NT2/D1 (cell line): ENCODE measurements around the gene SMCR8.

Experiments
- DNase-seq: peaks from one replicate; pipeline ENCODE4 v3.0.0-alpha.2; 2011; ENCODE audit warnings: low read depth, low spot score
- H3K27me3 ChIP-seq: 2 replicates; pipeline ENCODE4 v1.6.0; 2011; ENCODE audit warnings: mild to moderate bottlenecking; ENCODE audit not compliant: insufficient read length, insufficient read depth
- H3K36me3 ChIP-seq: 2 replicates; pipeline ENCODE4 v1.6.1; 2011; ENCODE audit warnings: mild to moderate bottlenecking, low read length, mixed read lengths; ENCODE audit not compliant: insufficient read depth, insufficient read length
- H3K4me1 ChIP-seq: 2 replicates; pipeline ENCODE4 v1.5.1; 2011; ENCODE audit not compliant: insufficient read depth, insufficient read length
- H3K4me3 ChIP-seq: 2 replicates; pipeline ENCODE4 v1.5.1; 2011; ENCODE audit warnings: low read depth; ENCODE audit not compliant: insufficient read length
- H3K9ac ChIP-seq: 2 replicates; pipeline ENCODE4 v1.6.0; 2011; ENCODE audit warnings: low read depth; ENCODE audit not compliant: insufficient read length
- H3K9me3 ChIP-seq: 2 replicates; pipeline ENCODE4 v1.5.1; 2011; ENCODE audit warnings: mild to moderate bottlenecking, low read length; ENCODE audit not compliant: insufficient read depth
- SUZ12 ChIP-seq: IDR thresholded peaks from 2 replicates; pipeline ENCODE4 v1.6.1; 2011; ENCODE audit not compliant: insufficient read length, insufficient read depth; ENCODE audit errors: extremely low read depth
- YY1 ChIP-seq: IDR thresholded peaks from 2 replicates; pipeline ENCODE4 v1.6.1; 2011; ENCODE audit not compliant: insufficient read length, insufficient read depth
- ZNF274 ChIP-seq: IDR thresholded peaks from 2 replicates; pipeline ENCODE4 v1.6.1; 2011; ENCODE audit warnings: mild to moderate bottlenecking, low read depth, low read length

SMCR8 gene

DNA sequence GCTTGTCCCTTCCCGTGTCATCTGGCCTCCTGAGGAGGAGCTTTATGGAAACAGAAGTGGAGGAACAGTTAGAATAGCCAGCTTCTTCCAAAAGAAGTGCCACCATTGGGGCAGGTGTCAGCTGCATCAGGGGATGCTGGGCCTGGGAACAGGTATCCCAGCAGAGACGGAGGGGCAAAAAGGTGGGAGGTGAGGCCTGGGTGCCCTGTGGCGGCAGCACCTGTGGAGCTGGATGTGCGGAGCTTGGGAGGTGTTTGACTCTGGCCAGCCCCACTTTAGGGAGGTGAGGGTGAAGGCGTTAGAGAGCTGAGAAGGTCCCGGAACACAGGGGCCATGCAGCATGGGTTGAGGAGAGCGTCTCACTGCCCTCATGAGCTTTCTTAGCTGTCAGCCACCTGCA, 5.2 kb downstream of the SMCR8 start:
- Histone ChIP-seq H3K4me1 (peaks cover 12% of the 10 kb centered on the region), H3K4me3 (no peak overlapping the region), H3K36me3 (peaks cover 83% of the 10 kb centered on the region), H3K27me3 (no peaks in the 10 kb centered on the region), H3K9ac (no peak overlapping the region), H3K9me3 (peaks cover 35% of the 10 kb centered on the region)
- DNase-seq = no peak
- TF ChIP-seq ZNF274 (no peak), YY1 (no peak), SUZ12 (no peak)

DNA sequence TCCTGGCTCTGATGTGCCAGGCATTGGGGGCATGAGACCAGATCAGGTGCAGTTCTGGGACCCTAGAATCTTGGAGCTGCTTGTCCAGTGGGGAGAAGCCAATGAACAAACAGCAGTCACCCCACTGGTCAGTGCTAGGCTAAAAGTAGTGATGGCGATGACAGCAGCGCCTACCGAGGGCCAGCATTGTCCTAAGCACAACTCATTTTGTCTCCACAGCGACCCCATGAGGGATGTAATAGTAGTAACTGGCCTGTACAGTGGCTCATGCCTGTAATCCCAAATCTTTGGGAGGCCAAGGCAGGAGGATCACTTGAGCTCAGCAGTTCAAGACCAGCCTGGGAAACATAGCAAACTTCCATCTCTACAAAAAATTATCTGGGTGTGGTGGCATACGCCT, 6.2 kb downstream of the SMCR8 start:
- no peak for DNase-seq
- Histone ChIP-seq H3K4me3 (no peak overlapping the region), H3K9me3 (peaks cover 25% of the 10 kb centered on the region), H3K27me3 (no peaks in the 10 kb centered on the region), H3K36me3 (peaks cover 85% of the 10 kb centered on the region), H3K4me1 (peaks cover 8% of the 10 kb centered on the region), H3K9ac (no peak overlapping the region)
- TF ChIP-seq YY1 (no peak), ZNF274 (no peak), SUZ12 (no peak)

DNA sequence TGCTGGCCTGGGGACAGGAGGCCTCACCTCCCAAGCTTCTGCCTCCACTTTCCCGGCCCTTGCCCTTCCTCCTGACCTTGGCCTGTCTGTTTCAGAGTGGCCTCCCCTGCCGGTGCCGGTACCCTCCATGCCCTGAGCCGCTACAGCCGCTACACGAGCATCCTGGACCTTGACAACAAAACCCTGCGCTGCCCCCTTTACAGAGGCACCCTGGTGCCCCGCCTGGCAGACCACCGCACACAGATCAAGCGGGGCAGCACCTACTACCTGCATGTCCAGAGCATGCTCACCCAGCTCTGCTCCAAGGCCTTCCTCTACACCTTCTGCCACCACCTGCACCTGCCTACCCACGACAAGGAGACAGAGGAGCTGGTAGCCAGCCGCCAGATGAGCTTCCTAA, 7.4 kb downstream of the SMCR8 start:
- no peak for DNase-seq
- Histone ChIP-seq H3K36me3 (peaks cover 84% of the 10 kb centered on the region), H3K27me3 (no peaks in the 10 kb centered on the region), H3K9ac (no peak overlapping the region), H3K9me3 (peaks cover 13% of the 10 kb centered on the region; the same call in 1 of the 2 replicates), H3K4me1 (peaks cover 6% of the 10 kb centered on the region), H3K4me3 (no peak overlapping the region)
- no peak for TF ChIP-seq SUZ12
- TF ChIP-seq ZNF274 = no peak
- no peak for TF ChIP-seq YY1

DNA sequence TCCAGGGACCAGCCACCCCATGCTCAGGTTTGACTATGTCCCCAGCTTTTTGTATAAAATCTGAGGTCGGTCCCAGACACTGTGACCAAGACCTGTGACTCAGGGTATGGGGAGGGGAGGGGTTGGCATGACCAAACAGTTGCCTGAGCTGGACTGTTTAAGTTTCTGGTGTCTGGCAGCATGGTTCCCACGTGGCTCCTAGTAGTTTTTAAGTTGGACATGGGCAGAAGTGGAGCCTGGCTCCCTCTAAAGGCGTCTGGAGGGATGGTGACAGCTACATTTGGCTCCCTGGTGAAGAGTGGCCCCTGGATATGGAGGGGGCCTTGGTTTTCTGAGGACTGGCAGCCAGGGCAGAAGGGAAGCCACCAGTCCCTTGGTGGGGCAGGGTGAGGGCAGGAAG, 7.9 kb downstream of the SMCR8 start:
- Histone ChIP-seq H3K27me3 (no peaks in the 10 kb centered on the region), H3K9me3 (peaks cover 8% of the 10 kb centered on the region; the same call in 1 of the 2 replicates), H3K9ac (no peak overlapping the region), H3K4me3 (no peak overlapping the region), H3K4me1 (peaks cover 2% of the 10 kb centered on the region), H3K36me3 (peaks cover 84% of the 10 kb centered on the region)
- TF ChIP-seq ZNF274 (no peak), SUZ12 (no peak)
- no peak for DNase-seq

DNA sequence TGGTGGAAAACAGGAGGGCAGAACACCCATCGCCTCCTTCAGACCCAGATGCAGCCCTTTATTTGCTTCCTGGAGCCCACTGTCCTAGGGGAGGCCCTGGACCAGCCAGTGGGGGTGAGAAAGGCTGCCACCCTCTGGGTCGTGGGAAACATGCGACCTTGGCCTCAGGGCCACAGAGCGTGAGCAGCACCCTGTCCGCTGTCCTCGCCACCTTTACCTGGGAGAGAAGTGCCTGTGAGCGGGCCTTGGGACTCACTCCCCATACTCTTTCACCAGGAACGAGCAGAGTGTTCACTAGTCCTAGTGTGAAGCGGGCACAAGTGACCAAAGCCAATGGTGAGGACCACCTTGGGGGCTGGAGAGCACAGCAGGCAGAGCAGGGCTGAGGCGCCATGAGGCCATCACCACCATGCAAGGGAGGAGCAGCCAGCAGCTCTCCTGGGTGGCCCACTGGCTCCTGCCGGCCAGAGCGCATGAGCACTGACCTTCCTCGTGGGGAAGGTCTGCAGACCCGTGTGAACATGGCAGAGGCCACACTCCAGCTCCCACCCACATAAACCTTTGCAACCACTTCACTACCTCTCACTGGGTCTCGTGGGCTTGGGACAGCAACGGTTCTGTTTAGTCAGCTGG, 8.5 kb downstream of the SMCR8 start:
- H3K9ac ChIP-seq = no peak overlapping the region
- peaks cover 6% of the 10 kb centered on the region; the same call in 1 of the 2 replicates for H3K9me3 ChIP-seq
- no peaks in the 10 kb centered on the region for H3K27me3 ChIP-seq
- no peak for DNase-seq
- TF ChIP-seq YY1 (no peak), ZNF274 (no peak), SUZ12 (no peak)
- H3K36me3 ChIP-seq = peaks cover 85% of the 10 kb centered on the region
- H3K4me1 ChIP-seq = peaks cover 2% of the 10 kb centered on the region
- H3K4me3 ChIP-seq = no peak overlapping the region

DNA sequence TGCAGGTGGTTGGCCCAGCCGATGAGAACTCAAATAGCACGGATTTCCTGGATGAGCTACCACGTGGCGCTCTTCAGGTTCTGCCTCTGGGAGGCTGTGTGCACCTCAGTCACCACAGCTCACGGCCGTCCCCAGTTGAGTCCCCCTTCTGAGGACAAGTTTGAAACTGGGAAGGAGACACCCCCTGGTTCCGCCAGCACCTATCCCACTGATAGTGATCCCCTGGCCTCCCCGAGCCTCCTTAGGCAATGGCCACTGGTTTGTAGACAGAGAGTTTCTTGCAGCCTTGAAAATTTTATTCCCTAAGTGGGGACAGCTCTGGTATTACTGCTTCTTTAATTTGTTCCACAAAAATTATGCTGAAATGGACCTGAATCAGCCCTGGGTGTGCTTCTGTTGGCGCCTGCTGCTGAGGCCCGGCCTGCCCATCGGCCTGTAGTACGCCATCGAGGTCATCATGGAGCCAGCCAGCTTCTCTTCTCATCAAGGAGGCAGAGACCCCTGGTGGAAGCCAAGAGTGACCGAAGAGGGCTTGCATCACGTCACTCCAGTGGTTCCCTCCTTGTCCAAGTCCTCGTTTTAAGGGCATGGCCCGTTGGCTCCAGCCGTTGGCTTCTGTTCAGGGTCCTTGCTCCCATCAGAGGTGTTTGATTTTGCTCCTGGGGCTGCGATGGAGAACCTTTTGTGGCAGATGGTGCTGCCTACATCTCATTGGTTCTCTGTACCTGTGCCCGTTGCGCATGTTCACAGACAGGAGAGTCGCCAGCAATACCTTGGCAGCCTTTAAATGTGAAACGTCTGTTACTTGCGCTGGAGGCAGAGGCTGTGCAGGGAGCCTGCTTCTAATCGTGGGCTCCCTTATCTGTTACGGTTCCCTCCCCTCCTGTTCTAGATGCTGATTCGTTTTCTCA, 9.3 kb downstream of the SMCR8 start:
- H3K36me3 ChIP-seq = peaks cover 84% of the 10 kb centered on the region
- no peaks in the 10 kb centered on the region for H3K27me3 ChIP-seq
- no peak overlapping the region for H3K9ac ChIP-seq
- peaks cover 6% of the 10 kb centered on the region; the same call in 1 of the 2 replicates for H3K9me3 ChIP-seq
- DNase-seq = no peak
- no peak overlapping the region for H3K4me3 ChIP-seq
- peaks cover 2% of the 10 kb centered on the region for H3K4me1 ChIP-seq
- TF ChIP-seq YY1 = no peak
- no peak for TF ChIP-seq SUZ12
- TF ChIP-seq ZNF274 = no peak

DNA sequence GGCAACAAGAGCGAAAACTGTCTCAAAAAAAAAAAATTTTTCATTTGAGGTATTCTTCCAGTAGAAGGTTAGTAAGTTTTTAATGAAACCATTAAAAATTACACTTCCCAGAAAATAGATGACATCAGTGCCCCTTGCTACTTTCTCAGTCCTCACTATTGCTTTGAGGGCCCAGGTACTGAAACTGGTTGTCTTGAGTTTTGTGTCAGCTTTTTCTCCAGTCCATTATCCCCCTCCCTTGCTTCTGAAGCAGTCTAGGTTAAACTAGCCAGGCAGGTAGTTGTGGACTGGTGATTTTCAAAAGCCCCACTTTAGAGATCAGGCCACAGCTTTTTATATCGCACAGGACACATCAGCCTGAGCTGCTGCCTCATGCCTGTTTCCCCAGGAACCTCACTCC, 10.9 kb downstream of the SMCR8 start:
- TF ChIP-seq SUZ12 (no peak), YY1 (no peak), ZNF274 (no peak)
- peaks cover 79% of the 10 kb centered on the region for H3K36me3 ChIP-seq
- no peak overlapping the region for H3K9ac ChIP-seq
- peaks cover 6% of the 10 kb centered on the region; the same call in 1 of the 2 replicates for H3K9me3 ChIP-seq
- H3K4me1 ChIP-seq = no peaks in the 10 kb centered on the region
- DNase-seq = no peak
- no peak overlapping the region for H3K4me3 ChIP-seq
- no peaks in the 10 kb centered on the region for H3K27me3 ChIP-seq
